Prostate gland (tissue), 2 donors: ENCODE results near the gene PCLO. TPM values are rescaled to one million over a fixed set of nuclear protein-coding genes. Genes with fewer than 3 reads are reported as not detected.

ENCODE experiments used
- DNase-seq: peaks from one replicate; pipeline ENCODE4 v3.0.0-alpha.2; 2019; ENCODE audit warnings: low spot score
- H3K27ac ChIP-seq, 2 donors: fragments of 200-600 bp; sonication (generic); 2 replicates each; pipeline ENCODE4 v1.5.1; 2017 to 2019
- H3K27me3 ChIP-seq: fragments of 200-600 bp; sonication (generic); replicated peaks from 2 replicates; pipeline ENCODE4 v1.5.1; 2019; ENCODE audit not compliant: insufficient read depth
- H3K36me3 ChIP-seq, 2 donors: fragments of 200-600 bp; sonication (generic); 1 replicate in 1 of 2; 2 replicates in 1 of 2; pipeline versions ENCODE4 v1.5.1 to v1.8.1; 2017 to 2019
- H3K4me1 ChIP-seq: fragments of 200-600 bp; sonication (generic); replicated peaks from 2 replicates; pipeline ENCODE4 v1.5.1; 2019
- H3K4me3 ChIP-seq, 2 donors: fragments of 200-600 bp; sonication (generic); 2 replicates each; pipeline ENCODE4 v1.5.1; 2017 to 2019
- H3K9me3 ChIP-seq: fragments of 200-600 bp; sonication (generic); 2 replicates; pipeline ENCODE4 v1.5.1; 2017
- CTCF ChIP-seq, 4 experiments: fragments of 200-600 bp in 2 of 4; fragments of 450-650 bp in 2 of 4; sonication (generic) in 2 of 4; IDR thresholded peaks; 1 replicate in 3 of 4; 2 replicates in 1 of 4; pipeline ENCODE4 v1.5.1; 2016 to 2019; ENCODE audit warnings: antibody characterized with exemption in 4 of 4, mild to moderate bottlenecking in 2 of 4, moderate library complexity in 2 of 4
- POLR2A ChIP-seq: fragments of 450-650 bp; IDR thresholded peaks from one replicate; pipeline ENCODE4 v1.6.1; 2016; ENCODE audit warnings: antibody characterized with exemption, mild to moderate bottlenecking
- POLR2AphosphoS5 ChIP-seq: sonication (generic); formaldehyde crosslinking; IDR thresholded peaks from one replicate; pipeline ENCODE4 v1.6.1; 2017; ENCODE audit warnings: antibody characterized with exemption
- WGBS: methylation state at CpG from one replicate; pipeline ENCODE4 v1.1.5; 2018; 5-methylcytosine and 5-hydroxymethylcytosine counted together
- intact Hi-C: fragments of 100-400 bp; cut with DNase I; formaldehyde crosslinking; loops from one replicate; pipeline ENCODE4 v1.14.2; 2022
- total RNA-seq, 2 donors: library from RNA; depleted of rRNA; stranded (reverse); fragments of >200 nt; gene quantifications; one replicate each; pipeline ENCODE4 v1.1.0, GENCODE V29; 2016

The PCLO gene
- total RNA-seq, 2 donors from 2014 or later = 14.5 to 25.2 TPM

DNA sequence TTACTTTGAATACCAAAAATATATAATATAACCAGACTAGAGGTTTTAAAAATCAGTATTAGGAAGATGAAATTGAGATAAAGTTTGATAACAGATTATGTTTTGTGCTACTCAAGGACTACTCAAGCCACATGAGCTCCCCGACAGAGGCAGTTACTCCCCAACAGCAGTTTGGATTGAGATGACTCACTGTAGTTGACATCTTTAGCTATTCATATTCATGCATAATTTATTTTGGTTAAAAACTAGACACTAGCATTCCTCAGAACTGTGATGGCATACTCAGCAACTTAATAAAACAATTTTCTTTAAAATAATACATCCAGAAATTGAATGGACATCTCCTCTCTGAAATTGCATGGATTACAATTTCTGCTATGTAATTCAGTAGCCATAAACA, 19.6 kb downstream of the PCLO start:
- H3K36me3 ChIP-seq = no peaks in the 10 kb centered on the region
- no peak for TF ChIP-seq CTCF (IDR thresholded peaks at IDR 0.05)
- TF ChIP-seq POLR2A = no peak
- TF ChIP-seq POLR2AphosphoS5 = no peak
- 91% methylated on average over 1 of the region's 1 CpG for whole genome bisulfite sequencing
- H3K9me3 ChIP-seq = no peaks in the 10 kb centered on the region
- intact Hi-C loops = no loop called here
- no peaks in the 10 kb centered on the region for H3K27me3 ChIP-seq
- no peaks in the 10 kb centered on the region for H3K4me1 ChIP-seq
- no peak for DNase-seq
- no peak overlapping the region for H3K27ac ChIP-seq
- no peak overlapping the region for H3K4me3 ChIP-seq

- Histone ChIP-seq H3K4me1 (no peaks in the 10 kb centered on the region), H3K4me3 (no peak overlapping the region), H3K27ac (no peak overlapping the region), H3K36me3 (no peaks in the 10 kb centered on the region), H3K9me3 (no peaks in the 10 kb centered on the region), H3K27me3 (no peaks in the 10 kb centered on the region)
- DNase-seq = no peak
- intact Hi-C loops = no loop called here
- WGBS = 91% methylated on average over 2 of the region's 2 CpGs
- no peak for TF ChIP-seq CTCF (IDR thresholded peaks at IDR 0.05)
- TF ChIP-seq POLR2A = no peak
- no peak for TF ChIP-seq POLR2AphosphoS5
These were observed 20.3 kb downstream of the PCLO start for GRCh38 chr7:83142365-83142764.

DNA sequence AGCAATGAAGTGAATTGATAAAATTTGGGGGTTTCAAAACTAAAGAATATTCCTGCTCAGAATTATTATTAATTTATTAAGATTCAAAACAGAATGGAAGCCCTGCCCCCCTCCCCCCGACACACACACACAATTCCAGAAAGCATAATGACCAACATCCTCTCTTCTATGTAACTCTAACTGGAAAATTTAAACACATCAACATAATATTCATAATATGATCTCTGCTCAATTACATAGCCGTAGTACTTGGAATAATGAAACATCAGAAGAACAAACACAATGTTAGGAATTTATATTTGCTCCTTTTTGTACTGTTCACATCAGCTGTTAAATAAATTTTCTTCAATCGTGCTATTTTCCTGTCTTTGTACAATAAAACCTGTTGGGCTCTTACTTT, 20.8 kb downstream of the PCLO start:
- intact Hi-C loops = no loop called here
- H3K4me3 ChIP-seq = no peak overlapping the region
- no peaks in the 10 kb centered on the region for H3K36me3 ChIP-seq
- no peak overlapping the region for H3K27ac ChIP-seq
- H3K4me1 ChIP-seq = no peaks in the 10 kb centered on the region
- H3K9me3 ChIP-seq = no peaks in the 10 kb centered on the region
- 83% methylated on average over 3 of the region's 3 CpGs for WGBS
- no peak for TF ChIP-seq POLR2AphosphoS5
- no peak for TF ChIP-seq POLR2A
- TF ChIP-seq CTCF (IDR thresholded peaks at IDR 0.05) = no peak
- H3K27me3 ChIP-seq = no peaks in the 10 kb centered on the region
- no peak for DNase-seq

- Histone ChIP-seq H3K9me3 (no peaks in the 10 kb centered on the region), H3K4me3 (no peak overlapping the region), H3K27ac (no peak overlapping the region), H3K4me1 (no peaks in the 10 kb centered on the region), H3K36me3 (no peaks in the 10 kb centered on the region), H3K27me3 (no peaks in the 10 kb centered on the region)
- WGBS = 33% methylated on average over 5 of the region's 5 CpGs
- DNase-seq = no peak
- TF ChIP-seq POLR2A (no peak), POLR2AphosphoS5 (no peak), CTCF (IDR thresholded peaks at IDR 0.05) (no peak)
- intact Hi-C loops = no loop called here
These were observed 31.8 kb downstream of the PCLO start for GRCh38 chr7:83130623-83131545.

GRCh38 chr7:83130191-83130590, 32.5 kb downstream of the PCLO start:
- intact Hi-C loops = no loop called here
- DNase-seq = no peak
- H3K9me3 ChIP-seq = no peaks in the 10 kb centered on the region
- H3K36me3 ChIP-seq = no peaks in the 10 kb centered on the region
- no peak overlapping the region for H3K27ac ChIP-seq
- H3K4me3 ChIP-seq = no peak overlapping the region
- no peaks in the 10 kb centered on the region for H3K27me3 ChIP-seq
- H3K4me1 ChIP-seq = no peaks in the 10 kb centered on the region
- WGBS = 96% methylated on average over 5 of the region's 5 CpGs
- TF ChIP-seq CTCF (IDR thresholded peaks at IDR 0.05) = no peak
- TF ChIP-seq POLR2A = no peak
- no peak for TF ChIP-seq POLR2AphosphoS5
